ENCODE data around the gene RPL27. TPM values are rescaled to one million over a fixed set of nuclear protein-coding genes. Genes with fewer than 3 reads are reported as not detected.

The RPL27 gene
- polyA plus RNA-seq, 1 donor from 2014 or later, result 2,481 TPM

- Mint-ChIP-seq H3K9me3 (no peaks in the 10 kb centered on the region), H3K4me3 (peak within 1 kb of the TSS; percentile 84 to 96 (median 92)), H3K36me3 (no peaks in the 10 kb centered on the region), H3K4me1 (peaks cover 8 to 18% (median 9%) of the 10 kb centered on the region in 3 donors), H3K27ac (peak within 1 kb of the TSS; percentile 89 to 96 (median 91)), H3K27me3 (no peaks in the 10 kb centered on the region)
Measured at GRCh38 chr17:43024407-43025289, 26.4 kb downstream of the RPL27 start, which contains the start of gene RND2. Gene RND2, plus strand, starts transcription at chr17:43025231. Its CDS starts 117 bp downstream, at chr17:43025348.

GRCh38 chr17:43025290-43025657, 27.1 kb downstream of the RPL27 start:
- Mint-ChIP-seq H3K36me3 (no peaks in the 10 kb centered on the region), H3K4me3 (peak overlapping the region; percentile 68 to 93 (median 82)), H3K9me3 (no peaks in the 10 kb centered on the region), H3K4me1 (peaks cover 8 to 18% (median 8%) of the 10 kb centered on the region in 3 donors), H3K27me3 (no peaks in the 10 kb centered on the region), H3K27ac (peak overlapping the region; percentile 63 to 96 (median 81))

GRCh38 chr17:43025766-43026537, 27.7 kb downstream of the RPL27 start:
- no peaks in the 10 kb centered on the region for H3K36me3 Mint-ChIP-seq
- peak overlapping the region; percentile 23 to 93 (median 79) for H3K4me3 Mint-ChIP-seq
- no peaks in the 10 kb centered on the region for H3K27me3 Mint-ChIP-seq
- H3K9me3 Mint-ChIP-seq, result no peaks in the 10 kb centered on the region
- peaks cover 7 to 18% (median 8%) of the 10 kb centered on the region in 3 donors for H3K4me1 Mint-ChIP-seq
- peak overlapping the region; percentile 73 to 96 (median 81) for H3K27ac Mint-ChIP-seq

GRCh38 chr17:43026595-43026994, 28.4 kb downstream of the RPL27 start:
- Mint-ChIP-seq H3K36me3 (no peaks in the 10 kb centered on the region), H3K27ac (peak overlapping the region in 2 of 3 donors; percentile 73 to 81), H3K4me1 (peaks cover 6 to 17% (median 7%) of the 10 kb centered on the region in 3 donors)

GRCh38 chr17:43027091-43028032, 29.1 kb downstream of the RPL27 start:
- H3K4me3 Mint-ChIP-seq, result peak overlapping the region in 1 of 4 donors; percentile 85
- H3K27me3 Mint-ChIP-seq, result no peaks in the 10 kb centered on the region
- H3K4me1 Mint-ChIP-seq, result peaks cover 6 to 15% (median 7%) of the 10 kb centered on the region in 3 donors
- peak overlapping the region in 2 of 3 donors; percentile 81 to 83 for H3K27ac Mint-ChIP-seq
- no peaks in the 10 kb centered on the region for H3K36me3 Mint-ChIP-seq
- no peaks in the 10 kb centered on the region for H3K9me3 Mint-ChIP-seq

More at GRCh38 chr17:43026595-43026994, 28.4 kb downstream of the RPL27 start:
- peak overlapping the region; percentile 22 to 85 (median 28) for H3K4me3 Mint-ChIP-seq
- no peaks in the 10 kb centered on the region for H3K9me3 Mint-ChIP-seq
- H3K27me3 Mint-ChIP-seq, result no peaks in the 10 kb centered on the region

GRCh38 chr17:43028221-43028861, 30.1 kb downstream of the RPL27 start:
- H3K36me3 Mint-ChIP-seq, result no peaks in the 10 kb centered on the region

GRCh38 chr17:43030137-43030767, 32.0 kb downstream of the RPL27 start:
- Mint-ChIP-seq H3K36me3 (no peaks in the 10 kb centered on the region), H3K27ac (no peak overlapping the region), H3K27me3 (no peaks in the 10 kb centered on the region)

More at GRCh38 chr17:43028221-43028861, 30.1 kb downstream of the RPL27 start:
- Mint-ChIP-seq H3K27me3 (no peaks in the 10 kb centered on the region), H3K9me3 (no peaks in the 10 kb centered on the region), H3K27ac (no peak overlapping the region), H3K4me1 (peaks cover 6 to 15% (median 7%) of the 10 kb centered on the region in 3 donors), H3K4me3 (peak overlapping the region in 2 of 4 donors; percentile 6 to 39)

GRCh38 chr17:43031666-43032065, 33.4 kb downstream of the RPL27 start:
- peaks cover 0 to 4% (median 4%) of the 10 kb centered on the region in 3 donors for H3K4me1 Mint-ChIP-seq
- H3K9me3 Mint-ChIP-seq, result no peaks in the 10 kb centered on the region
- no peaks in the 10 kb centered on the region for H3K36me3 Mint-ChIP-seq
- H3K4me3 Mint-ChIP-seq, result no peak overlapping the region
- H3K27ac Mint-ChIP-seq, result no peak overlapping the region
- H3K27me3 Mint-ChIP-seq, result no peaks in the 10 kb centered on the region

More at GRCh38 chr17:43030137-43030767, 32.0 kb downstream of the RPL27 start:
- Mint-ChIP-seq H3K9me3 (no peaks in the 10 kb centered on the region), H3K4me1 (peaks cover 0 to 7% (median 5%) of the 10 kb centered on the region in 3 donors), H3K4me3 (no peak overlapping the region)

GRCh38 chr17:43033948-43034881, 36.0 kb downstream of the RPL27 start:
- no peaks in the 10 kb centered on the region for H3K9me3 Mint-ChIP-seq
- H3K4me1 Mint-ChIP-seq, result peaks cover 0 to 3% (median 0%) of the 10 kb centered on the region in 3 donors
- H3K27me3 Mint-ChIP-seq, result no peaks in the 10 kb centered on the region
- H3K4me3 Mint-ChIP-seq, result no peak overlapping the region
- no peaks in the 10 kb centered on the region for H3K36me3 Mint-ChIP-seq
- H3K27ac Mint-ChIP-seq, result peak overlapping the region in 1 of 3 donors; percentile 7

- Mint-ChIP-seq H3K4me1 (peaks cover 0 to 2% (median 0%) of the 10 kb centered on the region in 3 donors), H3K9me3 (no peaks in the 10 kb centered on the region), H3K36me3 (no peaks in the 10 kb centered on the region), H3K27ac (peak overlapping the region in 1 of 3 donors; percentile 8), H3K4me3 (no peak overlapping the region), H3K27me3 (no peaks in the 10 kb centered on the region)
Measured at GRCh38 chr17:43034894-43035293, 36.7 kb downstream of the RPL27 start.

- no peak overlapping the region for H3K4me3 Mint-ChIP-seq
- peaks cover 2% of the 10 kb centered on the region for H3K36me3 Mint-ChIP-seq
- no peak overlapping the region for H3K27ac Mint-ChIP-seq
- no peaks in the 10 kb centered on the region for H3K9me3 Mint-ChIP-seq
- H3K27me3 Mint-ChIP-seq, result no peaks in the 10 kb centered on the region
- peaks cover 0 to 5% (median 0%) of the 10 kb centered on the region in 3 donors for H3K4me1 Mint-ChIP-seq
Measured at GRCh38 chr17:43039646-43040045, 41.4 kb downstream of the RPL27 start.

- H3K4me3 Mint-ChIP-seq, result no peak overlapping the region
- H3K9me3 Mint-ChIP-seq, result no peaks in the 10 kb centered on the region
- H3K27ac Mint-ChIP-seq, result no peak overlapping the region
- H3K36me3 Mint-ChIP-seq, result peaks cover 4% of the 10 kb centered on the region
- H3K4me1 Mint-ChIP-seq, result peaks cover 0 to 3% (median 0%) of the 10 kb centered on the region in 3 donors
- no peaks in the 10 kb centered on the region for H3K27me3 Mint-ChIP-seq
Measured at GRCh38 chr17:43040655-43041054, 42.4 kb downstream of the RPL27 start.
